Skeletal muscle satellite cell (primary cell): ENCODE data around the gene SLC38A2.

Experiments used
- H3K27me3 ChIP-seq: 2 replicates; pipeline ENCODE4 v1.7.0; 2013; ENCODE audit warnings: low read length; ENCODE audit not compliant: control insufficient read depth, insufficient read depth
- H3K36me3 ChIP-seq: 2 replicates; pipeline ENCODE4 v1.7.0; 2013; ENCODE audit warnings: mild to moderate bottlenecking, control low read depth, low read length; ENCODE audit not compliant: insufficient read depth
- H3K4me1 ChIP-seq: 2 replicates; pipeline ENCODE4 v1.7.0; 2013; ENCODE audit warnings: low read length; ENCODE audit not compliant: control insufficient read depth, insufficient read depth
- H3K4me2 ChIP-seq: 2 replicates; pipeline ENCODE4 v1.7.0; 2013; ENCODE audit warnings: mild to moderate bottlenecking, low read length
- H3K4me3 ChIP-seq: 2 replicates; pipeline ENCODE4 v1.7.0; 2013; ENCODE audit warnings: low read length
- H3K9ac ChIP-seq: 2 replicates; pipeline ENCODE4 v1.7.0; 2013; ENCODE audit warnings: mild to moderate bottlenecking, low read depth, low read length, moderate library complexity
- H3K9me3 ChIP-seq: replicated peaks from 2 replicates; pipeline ENCODE4 v1.7.0; 2013; ENCODE audit warnings: mild to moderate bottlenecking, control low read depth, low read length

Gene SLC38A2

DNA sequence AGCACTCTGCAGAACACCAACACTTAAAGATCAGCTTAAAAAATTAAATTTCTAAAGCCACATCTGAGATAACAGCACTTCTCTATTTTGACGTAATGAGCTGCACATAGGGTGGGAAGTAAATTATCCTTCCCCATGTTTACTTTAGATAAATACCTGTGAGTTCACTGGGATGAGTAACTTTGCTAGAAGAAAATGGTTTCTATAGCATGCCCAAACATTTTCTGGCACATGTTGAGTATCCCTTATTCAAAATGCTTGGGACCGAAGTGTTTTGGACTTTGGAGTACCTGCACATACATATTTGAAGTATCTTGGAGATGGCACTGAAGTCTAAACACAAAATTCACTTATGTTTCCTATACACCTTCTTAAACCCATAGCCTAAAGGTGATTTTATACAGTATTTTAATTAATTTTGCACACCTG, 6.6 kb downstream of the SLC38A2 start:
- Histone ChIP-seq H3K9me3 (no peaks in the 10 kb centered on the region), H3K4me2 (peak overlapping the region; percentile 83), H3K4me3 (peak overlapping the region; percentile 94), H3K4me1 (peaks cover 57% of the 10 kb centered on the region), H3K9ac (peak overlapping the region; percentile 97), H3K27me3 (no peaks in the 10 kb centered on the region), H3K36me3 (peaks cover 100% of the 10 kb centered on the region)

DNA sequence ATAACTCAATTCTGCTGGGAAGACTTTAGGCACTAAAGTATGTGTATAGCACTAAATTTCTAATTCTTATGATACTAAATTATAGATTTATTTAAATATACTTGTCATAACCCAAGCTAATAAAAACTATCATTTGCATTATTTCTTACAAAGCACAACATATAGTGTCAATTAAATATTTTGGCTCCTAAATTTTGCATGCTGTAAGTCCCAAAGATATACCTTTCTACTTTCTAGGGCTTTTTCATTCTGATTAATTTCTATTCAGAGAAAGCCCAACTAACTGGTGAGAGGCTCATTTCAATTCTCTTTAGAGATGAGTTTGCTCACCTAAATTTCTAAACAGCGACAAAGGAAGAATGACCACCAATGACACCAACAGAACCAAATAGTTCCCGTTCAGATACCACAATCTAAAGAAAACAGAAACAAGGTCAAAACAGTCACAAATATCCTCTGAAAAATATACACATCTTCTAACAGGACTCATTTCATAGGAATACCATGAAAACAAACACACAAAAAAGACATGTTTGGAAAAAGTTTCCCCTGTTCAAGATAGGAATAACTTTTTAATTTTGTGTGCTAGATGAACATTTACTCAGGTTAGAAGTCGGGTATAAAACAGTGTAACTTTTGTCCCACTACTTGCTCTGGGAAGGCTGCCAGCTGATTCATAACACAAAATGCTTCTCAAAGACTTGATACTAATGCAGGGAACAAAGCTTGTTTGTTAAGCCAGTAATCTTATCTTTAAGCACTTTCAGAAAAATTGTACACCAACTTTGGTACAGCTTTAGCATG, 7.6 kb downstream of the SLC38A2 start:
- H3K4me1 ChIP-seq: peaks cover 57% of the 10 kb centered on the region
- peak overlapping the region; percentile 94 for H3K4me3 ChIP-seq
- no peaks in the 10 kb centered on the region for H3K27me3 ChIP-seq
- H3K36me3 ChIP-seq: peaks cover 100% of the 10 kb centered on the region
- peak overlapping the region; percentile 83 for H3K4me2 ChIP-seq
- peak overlapping the region; percentile 97 for H3K9ac ChIP-seq
- H3K9me3 ChIP-seq: no peaks in the 10 kb centered on the region

DNA sequence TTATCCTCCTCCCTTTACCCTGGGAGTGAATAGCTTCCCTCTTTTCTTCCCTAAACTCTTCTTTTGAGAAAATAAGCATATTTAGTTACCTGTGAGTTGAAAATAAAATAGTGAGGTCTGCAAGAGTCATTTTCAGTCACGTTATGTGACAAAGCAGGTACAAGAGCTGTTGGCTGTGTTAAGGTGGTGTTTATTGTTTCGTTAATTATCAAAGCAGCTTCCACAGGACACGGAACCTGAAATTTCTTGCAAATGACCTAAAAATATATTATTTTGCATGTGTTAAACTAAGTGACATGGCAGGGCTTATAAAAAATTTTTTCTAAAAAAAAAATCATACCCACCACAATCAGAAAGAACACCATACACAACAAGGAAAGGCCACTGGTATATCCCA, 8.3 kb downstream of the SLC38A2 start:
- Histone ChIP-seq H3K36me3 (peaks cover 100% of the 10 kb centered on the region), H3K9me3 (no peaks in the 10 kb centered on the region), H3K9ac (peak overlapping the region; percentile 97), H3K4me2 (peak overlapping the region; percentile 83), H3K4me1 (peaks cover 57% of the 10 kb centered on the region), H3K27me3 (no peaks in the 10 kb centered on the region), H3K4me3 (peak overlapping the region; percentile 38)

- H3K36me3 ChIP-seq: peaks cover 100% of the 10 kb centered on the region
- no peaks in the 10 kb centered on the region for H3K27me3 ChIP-seq
- H3K4me2 ChIP-seq: peak overlapping the region; percentile 83
- peak overlapping the region; percentile 97 for H3K9ac ChIP-seq
- peak overlapping the region; percentile 38 for H3K4me3 ChIP-seq
- H3K9me3 ChIP-seq: no peaks in the 10 kb centered on the region
- H3K4me1 ChIP-seq: peaks cover 57% of the 10 kb centered on the region
These were observed 8.8 kb downstream of the SLC38A2 start for GRCh38 chr12:46363582-46364299.

- Histone ChIP-seq H3K9ac (no peak overlapping the region), H3K36me3 (peaks cover 96% of the 10 kb centered on the region), H3K9me3 (no peaks in the 10 kb centered on the region), H3K27me3 (no peaks in the 10 kb centered on the region), H3K4me3 (no peak overlapping the region), H3K4me2 (peak overlapping the region; percentile 83), H3K4me1 (peaks cover 52% of the 10 kb centered on the region)
These were observed 9.5 kb downstream of the SLC38A2 start for GRCh38 chr12:46362895-46363581.

DNA sequence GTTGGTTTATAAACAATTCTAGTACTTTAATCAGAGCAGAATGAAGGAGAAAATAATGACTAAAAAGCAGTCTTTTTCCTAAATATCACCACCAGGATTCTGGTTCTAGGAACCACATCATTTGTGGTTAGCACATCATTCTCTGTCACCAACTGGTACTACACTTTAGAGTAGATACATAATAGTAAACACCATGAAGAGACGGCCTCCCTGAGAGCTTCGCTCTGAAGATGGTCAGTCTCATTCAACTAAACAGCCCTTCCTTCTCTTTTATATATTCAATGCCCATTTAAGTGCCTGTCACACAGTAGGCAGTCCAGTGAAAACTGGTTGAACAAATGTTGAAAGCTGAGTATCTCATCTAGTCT, 10.9 kb downstream of the SLC38A2 start:
- H3K9me3 ChIP-seq: no peaks in the 10 kb centered on the region
- peaks cover 38% of the 10 kb centered on the region for H3K4me1 ChIP-seq
- H3K4me3 ChIP-seq: no peak overlapping the region
- peaks cover 83% of the 10 kb centered on the region for H3K36me3 ChIP-seq
- no peak overlapping the region for H3K9ac ChIP-seq
- peak overlapping the region; percentile 83 for H3K4me2 ChIP-seq
- H3K27me3 ChIP-seq: no peaks in the 10 kb centered on the region

DNA sequence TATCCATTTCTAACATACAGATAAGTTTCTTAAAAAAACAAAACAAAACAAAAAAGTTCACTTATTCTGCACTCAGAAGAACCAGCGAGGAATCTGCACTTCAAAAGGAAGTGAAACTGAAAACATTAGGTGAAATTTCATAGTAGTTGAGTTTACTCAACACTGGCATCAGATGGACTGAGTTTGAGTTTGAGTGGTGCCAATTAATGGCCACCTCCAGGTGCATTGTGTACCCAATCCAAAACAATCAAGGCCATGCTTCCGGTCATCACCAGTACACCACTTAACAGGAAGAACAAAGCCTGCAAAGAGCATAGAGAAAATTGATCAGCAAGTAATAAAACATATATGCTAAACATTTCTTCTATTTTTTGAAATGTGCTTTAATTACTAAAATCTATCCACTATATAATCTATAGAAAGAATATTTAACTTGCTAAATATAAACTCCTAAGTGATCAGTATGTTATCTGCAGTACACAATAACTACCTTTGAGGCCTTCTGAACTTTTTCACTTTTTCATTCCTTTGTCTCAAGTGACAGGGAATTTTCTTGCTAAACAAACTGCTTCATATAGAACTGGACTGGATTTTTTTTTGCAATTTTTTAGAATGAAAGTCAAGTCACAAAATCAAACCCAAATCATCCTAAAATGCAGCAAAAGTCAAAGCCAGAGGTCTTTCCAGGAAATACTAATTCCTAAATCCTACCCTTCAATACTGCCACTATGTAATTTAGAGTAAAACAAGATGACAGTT, 11.5 kb downstream of the SLC38A2 start:
- no peaks in the 10 kb centered on the region for H3K9me3 ChIP-seq
- H3K9ac ChIP-seq: no peak overlapping the region
- H3K4me1 ChIP-seq: peaks cover 33% of the 10 kb centered on the region
- H3K4me3 ChIP-seq: no peak overlapping the region
- no peaks in the 10 kb centered on the region for H3K27me3 ChIP-seq
- peaks cover 77% of the 10 kb centered on the region for H3K36me3 ChIP-seq
- H3K4me2 ChIP-seq: peak overlapping the region; percentile 83

GRCh38 chr12:46360370-46360769, 12.2 kb downstream of the SLC38A2 start:
- H3K27me3 ChIP-seq: no peaks in the 10 kb centered on the region
- H3K9me3 ChIP-seq: no peaks in the 10 kb centered on the region
- H3K4me2 ChIP-seq: no peak overlapping the region
- H3K36me3 ChIP-seq: peaks cover 70% of the 10 kb centered on the region
- peaks cover 25% of the 10 kb centered on the region for H3K4me1 ChIP-seq
- peak overlapping the region; percentile 1 for H3K9ac ChIP-seq
- H3K4me3 ChIP-seq: no peak overlapping the region

GRCh38 chr12:46359667-46360280, 12.8 kb downstream of the SLC38A2 start:
- no peaks in the 10 kb centered on the region for H3K9me3 ChIP-seq
- no peaks in the 10 kb centered on the region for H3K27me3 ChIP-seq
- H3K4me3 ChIP-seq: no peak overlapping the region
- no peak overlapping the region for H3K4me2 ChIP-seq
- peaks cover 20% of the 10 kb centered on the region for H3K4me1 ChIP-seq
- peak overlapping the region; percentile 1 for H3K9ac ChIP-seq
- peaks cover 64% of the 10 kb centered on the region for H3K36me3 ChIP-seq

DNA sequence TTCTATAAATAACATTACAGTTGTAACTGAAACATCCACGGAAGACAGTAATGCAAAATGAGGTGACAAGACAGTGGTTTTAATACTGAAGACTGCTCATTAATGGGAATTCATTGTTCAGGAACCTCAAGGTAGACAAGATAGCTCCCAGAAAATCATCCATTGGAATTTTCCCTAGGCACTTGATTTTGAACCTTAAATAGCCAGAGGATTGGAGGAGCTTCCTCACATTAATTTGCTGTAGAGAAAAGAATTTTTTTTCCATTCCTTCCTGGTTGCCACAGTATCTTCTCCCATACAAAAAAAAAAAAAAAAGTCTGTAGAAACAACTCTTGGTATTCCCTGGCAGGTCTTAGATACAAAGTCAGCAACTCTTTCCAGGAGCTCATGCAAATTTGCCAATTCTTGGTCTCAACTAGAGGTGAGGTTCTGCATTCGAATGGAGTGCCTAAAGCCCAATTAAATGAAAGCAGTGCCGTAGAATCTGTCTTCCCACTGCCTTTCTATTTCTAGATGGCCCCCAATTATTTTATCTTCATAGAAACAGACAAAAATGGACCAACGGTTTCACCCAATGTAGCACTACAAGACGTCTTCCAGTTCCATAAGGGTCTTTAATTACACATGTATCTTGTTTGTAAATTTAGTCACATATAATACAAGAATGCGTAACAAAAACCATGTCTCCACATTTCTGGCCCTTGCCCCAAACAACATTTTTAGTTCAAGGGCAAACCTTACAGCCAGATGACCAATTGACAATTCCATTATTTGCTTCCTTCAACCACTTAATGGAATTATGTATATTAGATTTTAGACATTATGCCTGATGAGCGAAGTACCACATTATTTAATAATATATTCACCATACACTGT, 13.5 kb downstream of the SLC38A2 start:
- H3K4me3 ChIP-seq: no peak overlapping the region
- H3K4me2 ChIP-seq: no peak overlapping the region
- H3K27me3 ChIP-seq: no peaks in the 10 kb centered on the region
- H3K4me1 ChIP-seq: peaks cover 12% of the 10 kb centered on the region
- H3K9me3 ChIP-seq: no peaks in the 10 kb centered on the region
- H3K9ac ChIP-seq: no peak overlapping the region
- peaks cover 56% of the 10 kb centered on the region for H3K36me3 ChIP-seq
